HG03558 (cell line): ENCODE data around the gene ECE2.

Source experiments
- ATAC-seq: cut with Tn5 transposase; IDR thresholded peaks from one replicate; pipeline ENCODE4 v1.9.1; 2021; ENCODE audit warnings: moderate number of reproducible peaks; ENCODE audit not compliant: unreplicated experiment; ENCODE audit errors: extremely low read depth

ECE2 gene

GRCh38 chr3:184239708-184240107, 36.1 kb upstream of the ECE2 start:
- ATAC-seq: no peak

DNA sequence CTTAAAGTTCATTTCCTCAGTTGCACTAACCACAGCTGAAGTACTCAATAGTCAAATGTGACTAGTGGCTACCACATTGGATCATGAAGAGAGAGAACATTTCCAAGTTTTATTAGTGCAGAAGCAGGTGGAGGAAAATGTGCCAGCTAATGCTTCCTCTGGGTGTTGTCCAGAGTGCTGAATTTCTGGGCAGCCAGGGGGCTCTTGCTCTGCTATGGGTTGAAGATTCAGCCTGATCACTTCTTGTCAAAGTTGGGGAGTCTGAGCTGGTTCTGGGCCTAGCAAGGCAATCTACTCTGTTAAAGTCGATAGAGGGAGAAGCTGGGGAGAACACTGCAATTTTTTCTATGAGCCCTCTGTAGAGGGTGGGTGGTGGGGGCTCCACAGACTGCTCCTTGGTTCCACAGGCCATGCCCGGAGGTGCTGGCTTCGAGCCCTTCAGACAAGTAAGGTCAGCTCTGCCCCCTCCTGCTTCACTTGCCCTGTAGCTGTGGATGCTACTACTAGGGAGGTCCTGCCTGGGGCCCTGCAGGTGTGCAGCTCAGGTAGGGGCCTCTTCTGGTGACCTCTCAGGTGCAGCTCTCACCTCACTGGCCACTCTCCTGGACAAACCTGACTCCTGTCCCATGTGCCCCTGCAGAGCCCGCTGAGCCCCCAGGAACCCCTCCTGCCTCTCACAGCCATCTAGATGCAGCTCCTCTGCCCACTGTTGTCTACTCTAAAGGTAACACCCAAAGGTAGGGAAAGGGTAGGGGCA, 35.3 kb upstream of the ECE2 start:
- no peak for ATAC-seq

- no peak for ATAC-seq
Observed at GRCh38 chr3:184241141-184241446, 34.7 kb upstream of the ECE2 start.

- no peak for ATAC-seq
Observed at GRCh38 chr3:184241447-184242296, 34.1 kb upstream of the ECE2 start.

DNA sequence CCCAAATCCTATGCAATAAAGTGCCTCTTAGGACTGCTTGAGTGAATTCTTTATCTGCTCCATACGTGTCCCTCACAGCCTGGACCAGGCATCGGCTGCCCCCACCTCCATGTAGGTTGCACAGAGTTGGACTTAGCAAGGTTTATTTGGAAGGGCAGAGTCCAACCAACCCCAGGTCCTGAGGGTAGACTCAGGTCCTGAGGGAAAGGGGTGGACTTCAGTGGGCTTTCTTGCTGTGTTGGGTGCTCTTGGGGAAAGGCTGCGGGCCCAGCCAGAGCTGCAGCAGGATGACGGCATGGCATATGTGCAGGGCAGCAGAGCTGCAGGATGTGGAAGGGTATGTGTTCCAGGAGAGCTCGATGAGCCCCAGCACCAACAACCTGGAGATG, 33.5 kb upstream of the ECE2 start:
- no peak for ATAC-seq

DNA sequence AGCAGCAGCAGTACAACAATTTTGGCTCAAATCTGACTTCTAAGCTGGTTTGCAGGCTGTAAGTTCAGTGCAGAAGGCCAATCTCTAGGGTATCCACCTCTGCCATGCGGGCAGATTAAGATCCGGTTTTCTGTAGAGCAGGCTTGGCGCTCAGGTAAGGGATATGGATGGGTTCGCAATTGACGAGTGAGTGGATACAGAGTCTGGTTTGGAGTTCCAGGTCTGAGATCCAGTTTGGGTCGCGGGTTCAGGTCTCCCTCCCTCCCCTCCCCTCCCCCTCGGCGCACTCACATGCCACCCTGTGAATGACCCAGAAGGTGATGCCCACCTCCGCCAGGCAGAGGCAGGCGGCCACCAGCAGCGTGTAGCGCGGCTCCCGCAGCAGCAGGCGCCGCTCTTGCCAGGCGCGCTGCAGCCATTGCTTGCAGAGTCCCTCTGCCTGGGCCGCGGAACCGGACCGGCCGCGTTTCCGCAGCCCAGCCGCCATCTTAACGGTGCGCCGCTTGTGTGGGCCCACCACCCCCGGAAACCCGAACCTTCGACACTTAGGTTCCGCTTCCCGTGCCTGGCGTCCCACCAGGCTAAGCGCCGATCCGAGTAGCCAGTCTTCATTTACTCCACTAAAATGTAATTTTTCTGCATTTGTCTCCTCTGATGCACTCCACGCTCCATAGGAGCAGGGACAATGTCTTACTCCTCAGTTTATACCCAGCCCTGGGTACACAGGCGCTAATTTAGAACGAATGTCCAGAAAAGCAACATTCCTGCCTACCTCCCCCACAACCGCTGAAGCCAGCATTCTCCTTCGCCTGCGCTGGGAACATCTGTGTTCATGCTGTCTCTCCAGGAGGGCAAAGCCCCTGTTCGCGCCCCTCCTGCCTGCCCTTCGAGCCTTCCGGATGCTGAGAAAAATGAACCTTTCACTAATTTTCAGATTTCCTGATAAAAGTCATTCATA, 27.1 kb upstream of the ECE2 start, which contains the start of gene ALG3:
ALG3 (minus strand) TSS at position 509 of the 958 bp plus-strand sequence; CDS start at position 487, 22 bp downstream.
- no peak for ATAC-seq

DNA sequence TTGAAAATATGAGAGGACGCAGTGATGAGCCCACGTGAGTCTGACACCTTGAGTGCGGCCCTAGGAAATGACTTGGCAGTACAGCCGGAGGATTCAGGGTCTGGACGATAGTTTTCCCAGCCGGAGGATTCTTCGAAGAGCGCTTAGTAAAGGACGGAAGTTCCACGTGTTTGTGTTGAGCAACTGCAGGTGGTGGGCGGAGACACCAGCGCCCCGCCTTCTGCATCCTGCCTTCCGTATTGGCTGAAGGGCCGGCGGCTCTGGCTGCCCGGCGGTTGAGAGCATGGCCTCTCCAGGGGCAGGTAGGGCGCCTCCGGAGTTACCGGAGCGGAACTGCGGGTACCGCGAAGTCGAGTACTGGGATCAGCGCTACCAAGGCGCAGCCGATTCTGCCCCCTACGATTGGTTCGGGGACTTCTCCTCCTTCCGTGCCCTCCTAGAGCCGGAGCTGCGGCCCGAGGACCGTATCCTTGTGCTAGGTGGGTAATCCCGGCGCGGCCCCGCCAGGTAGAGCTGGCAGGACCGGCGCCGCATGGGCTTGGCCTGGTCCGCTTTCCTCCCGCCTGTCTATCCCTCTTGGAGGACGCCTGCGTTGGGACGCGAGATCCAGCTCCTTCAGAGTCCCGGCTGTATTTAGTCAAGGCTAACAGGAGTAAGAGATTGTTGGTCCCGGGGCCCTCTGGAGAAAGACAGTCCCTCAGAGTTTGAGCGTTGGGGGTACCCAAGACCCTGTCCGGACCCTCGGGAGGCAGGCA, 26.2 kb upstream of the ECE2 start, which contains the start of gene EEF1AKMT4:
EEF1AKMT4 (plus strand) TSS at position 261 of the 755 bp plus-strand sequence; CDS start at position 284, 23 bp downstream.
- ATAC-seq: peak; percentile 67

DNA sequence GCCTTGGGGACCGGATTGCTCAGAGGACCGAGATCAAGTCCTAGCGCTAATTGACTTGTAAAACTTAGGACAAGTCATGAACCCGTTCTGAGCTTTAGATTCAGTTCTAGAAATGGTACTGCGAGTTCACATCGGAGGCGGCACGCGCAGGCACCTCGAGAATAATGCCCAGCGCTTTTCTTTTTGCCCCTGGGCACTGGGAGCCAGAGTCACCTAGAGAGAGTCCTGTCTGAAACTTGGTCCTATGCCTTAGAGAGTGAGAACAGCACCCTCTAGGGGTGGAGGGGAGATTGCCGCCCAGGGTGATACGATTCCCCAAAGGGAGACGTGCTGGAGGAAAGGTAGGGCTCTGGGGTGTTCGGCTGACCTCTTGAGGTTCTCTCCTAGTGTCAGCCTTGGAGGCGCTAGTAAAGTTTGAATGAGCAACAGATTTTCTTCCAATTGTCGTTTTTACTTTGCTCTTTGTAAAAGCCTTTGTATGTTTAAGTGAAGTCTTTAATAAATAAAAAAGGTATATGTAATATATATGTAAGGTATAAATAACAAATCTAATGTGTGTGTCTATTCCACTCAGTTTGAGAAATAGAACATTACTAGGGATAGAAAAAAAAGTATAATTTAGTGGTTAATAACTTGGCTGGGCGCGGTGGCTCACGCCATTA, 25.5 kb upstream of the ECE2 start:
- peak; percentile 47 for ATAC-seq

GRCh38 chr3:184255291-184256039, 20.4 kb upstream of the ECE2 start:
- no peak for ATAC-seq

DNA sequence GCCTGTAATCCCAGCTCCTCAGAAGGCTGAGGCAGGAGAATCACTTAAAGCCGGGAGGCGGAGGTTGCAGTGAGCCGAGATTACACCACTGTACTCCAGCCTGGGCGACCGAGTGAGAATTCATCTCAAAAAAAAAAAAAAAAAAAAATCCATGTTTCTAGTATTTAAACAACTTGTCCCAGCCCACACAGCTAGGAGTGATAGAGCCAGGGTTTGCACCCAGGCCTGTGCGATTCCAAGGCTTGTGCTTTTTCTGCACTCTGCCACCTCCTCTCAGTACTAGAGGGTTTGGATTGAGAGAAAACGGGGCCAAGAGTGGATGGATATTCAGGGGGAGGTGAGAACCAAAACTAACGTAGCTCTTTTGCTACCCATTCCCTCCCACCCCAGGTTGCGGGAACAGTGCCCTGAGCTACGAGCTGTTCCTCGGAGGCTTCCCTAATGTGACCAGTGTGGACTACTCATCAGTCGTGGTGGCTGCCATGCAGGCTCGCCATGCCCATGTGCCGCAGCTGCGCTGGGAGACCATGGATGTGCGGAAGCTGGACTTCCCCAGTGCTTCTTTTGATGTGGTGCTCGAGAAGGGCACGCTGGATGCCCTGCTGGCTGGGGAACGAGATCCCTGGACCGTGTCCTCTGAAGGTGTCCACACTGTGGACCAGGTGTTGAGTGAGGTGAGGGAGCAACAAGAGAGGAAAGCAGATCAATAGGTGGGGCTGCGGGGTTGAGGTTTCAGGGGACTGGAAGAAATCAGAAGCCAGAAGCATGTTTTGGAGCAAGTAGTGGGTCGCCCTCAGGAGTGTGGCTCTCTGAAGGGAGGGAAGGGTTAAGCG, 18.5 kb upstream of the ECE2 start:
- ATAC-seq: no peak

DNA sequence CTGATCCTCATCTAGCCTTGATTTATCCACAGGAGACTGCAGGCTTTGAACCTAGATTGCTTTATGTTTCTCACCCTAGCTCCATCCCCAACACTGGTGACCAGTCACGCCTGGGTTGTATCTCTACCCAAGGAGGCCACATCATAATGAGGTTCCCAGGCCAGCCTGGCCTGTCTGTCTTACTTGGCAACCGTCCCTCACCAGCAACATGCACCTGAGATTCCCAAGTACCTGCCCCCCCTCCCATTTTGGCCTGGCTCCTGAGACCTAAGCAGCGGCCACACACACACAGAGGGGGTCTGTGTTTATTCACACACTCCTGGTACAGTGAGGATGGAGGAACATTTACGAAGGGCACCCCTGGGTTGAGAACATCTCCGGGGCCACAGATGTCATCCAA, 16.9 kb upstream of the ECE2 start:
- no peak for ATAC-seq

- no peak for ATAC-seq
Observed at GRCh38 chr3:184259396-184259877, 16.4 kb upstream of the ECE2 start.

DNA sequence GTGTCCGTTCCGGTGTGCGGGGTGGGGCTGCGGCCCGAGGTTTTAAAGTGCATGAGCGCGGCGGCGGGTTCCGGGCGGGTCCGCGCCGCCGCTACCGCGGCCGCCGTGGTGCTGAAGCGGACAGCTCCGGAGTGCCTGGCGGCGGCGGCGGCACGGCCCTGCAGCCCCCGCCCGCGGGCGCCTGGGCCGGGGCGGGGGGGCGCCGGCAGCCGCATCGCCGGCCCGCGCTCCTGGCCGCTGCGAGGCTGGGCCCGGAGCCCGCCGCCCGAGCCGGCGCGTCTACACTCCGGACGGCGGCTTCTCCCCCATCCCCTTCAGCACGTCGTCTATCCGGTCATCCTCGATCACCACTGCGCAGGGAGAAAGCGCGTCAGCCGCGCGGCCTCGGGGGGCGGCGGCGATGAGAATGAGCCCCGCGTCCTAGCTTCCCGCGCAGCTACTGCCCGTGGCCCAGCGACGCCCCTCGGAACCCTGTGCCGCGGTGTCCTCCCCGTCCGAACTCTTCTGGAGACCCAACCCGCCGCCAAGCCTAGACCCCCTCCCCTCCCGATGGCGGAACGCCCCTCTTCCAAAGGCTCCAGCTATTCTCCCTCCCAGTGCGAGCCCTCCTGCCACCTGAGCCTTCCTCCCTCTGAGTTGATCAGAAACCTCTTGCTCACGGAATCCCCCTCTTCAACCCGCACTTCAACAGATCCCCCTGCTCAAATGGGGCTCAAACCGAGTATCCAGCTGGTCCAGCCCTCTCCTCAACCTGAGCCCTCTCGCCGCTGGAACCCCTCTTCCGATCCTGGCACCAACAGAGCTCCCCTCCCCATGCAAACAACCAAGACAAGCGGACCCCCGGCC, 15.7 kb upstream of the ECE2 start:
- no peak for ATAC-seq

DNA sequence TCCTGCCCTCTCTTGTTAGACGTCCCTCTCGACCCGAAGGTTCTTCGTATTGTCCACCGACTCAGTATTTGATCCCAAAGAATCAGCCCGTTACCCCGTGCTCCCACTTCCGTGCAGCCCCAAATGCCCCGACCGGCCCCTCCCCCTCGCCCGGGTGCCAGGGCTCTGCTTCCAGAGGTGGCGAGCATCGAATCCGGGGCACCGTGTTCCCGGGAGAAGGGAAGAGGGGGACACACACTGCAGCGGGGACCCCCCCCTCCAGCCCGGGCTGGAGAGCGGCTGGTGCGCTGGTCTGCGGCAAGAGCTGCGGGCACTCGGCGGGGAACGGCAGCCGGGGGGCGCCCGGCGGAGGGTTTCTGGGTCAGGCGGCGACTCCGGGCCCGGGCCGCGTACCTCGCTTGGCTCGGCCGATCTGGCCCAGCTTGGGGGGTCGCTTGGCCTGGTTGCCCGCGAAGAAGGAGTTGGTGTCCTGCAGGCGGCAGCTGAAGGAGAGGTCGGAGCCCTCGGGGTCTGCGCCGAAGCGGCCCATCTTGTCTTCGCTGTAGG, 15.0 kb upstream of the ECE2 start:
- ATAC-seq: no peak

DNA sequence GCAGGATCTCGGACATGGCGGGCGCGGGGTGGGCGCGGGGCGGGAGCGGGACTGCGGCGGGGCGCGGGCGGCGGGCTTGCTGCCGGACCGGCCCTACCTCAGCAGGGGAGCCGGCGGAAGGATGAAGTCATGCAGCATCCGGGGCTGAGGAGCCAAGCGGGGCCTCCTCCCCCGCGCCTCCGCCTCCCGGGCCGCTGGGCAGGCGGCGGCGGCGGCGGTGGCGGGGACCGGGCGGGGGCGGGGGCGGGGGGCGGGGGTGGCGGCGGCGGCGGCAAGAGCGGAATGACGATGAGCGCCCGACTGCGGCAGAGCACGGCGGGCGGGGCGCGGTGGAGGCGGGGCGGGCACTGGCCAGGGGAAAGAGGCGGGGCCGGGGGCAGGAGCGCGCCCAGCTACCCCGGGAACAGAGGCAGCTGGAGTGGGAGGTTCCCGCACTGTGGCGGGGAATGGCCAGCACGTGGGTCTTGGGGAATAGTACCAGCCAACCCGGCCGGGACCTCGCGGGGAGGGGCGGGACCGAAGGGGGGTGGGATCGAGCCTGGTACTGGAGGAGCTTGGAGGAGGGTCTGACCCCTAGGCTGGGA, 14.5 kb upstream of the ECE2 start, which contains the start of gene CAMK2N2:
CAMK2N2 (minus strand) TSS at position 284 of the 584 bp plus-strand sequence; CDS start at position 16, 268 bp downstream.
- ATAC-seq: no peak
